GM21825 (cell line): ENCODE measurements around the gene CCHCR1.
A peak's percentile ranks its signal among the peaks of the same experiment; 100 is the strongest.

Experiments used
- ATAC-seq: cut with Tn5 transposase; IDR thresholded peaks from one replicate; pipeline ENCODE4 v1.9.1; 2021; ENCODE audit warnings: mild to moderate bottlenecking, moderate library complexity; ENCODE audit not compliant: unreplicated experiment

The CCHCR1 gene

GRCh38 chr6:31162463-31163165 is 5.0 kb upstream of the CCHCR1 start:
- ATAC-seq, result no peak

- ATAC-seq, result no peak
Observed at GRCh38 chr6:31161216-31162126, 3.9 kb upstream of the CCHCR1 start.

GRCh38 chr6:31158863-31159855 is 1.6 kb upstream of the CCHCR1 start:
- no peak for ATAC-seq

- peak; percentile 81 for ATAC-seq
Observed at GRCh38 chr6:31158140-31158862, 699 bp upstream of the CCHCR1 start, which contains the start of gene TCF19. Gene TCF19, plus strand, starts transcription at chr6:31158589. Its CDS starts 881 bp downstream, at chr6:31159470.

GRCh38 chr6:31156641-31157040 is 961 bp downstream of the CCHCR1 start:
- no peak for ATAC-seq

GRCh38 chr6:31154436-31154835 is 3.2 kb downstream of the CCHCR1 start:
- no peak for ATAC-seq

GRCh38 chr6:31152781-31153180 is 4.8 kb downstream of the CCHCR1 start:
- ATAC-seq, result no peak

- no peak for ATAC-seq
Observed at GRCh38 chr6:31149827-31150447, 7.7 kb downstream of the CCHCR1 start.

GRCh38 chr6:31145386-31145785 is 12.2 kb downstream of the CCHCR1 start:
- no peak for ATAC-seq

GRCh38 chr6:31144970-31145340 is 12.6 kb downstream of the CCHCR1 start:
- ATAC-seq, result no peak

GRCh38 chr6:31144296-31144969 is 13.2 kb downstream of the CCHCR1 start:
- ATAC-seq, result no peak

GRCh38 chr6:31143148-31143547 is 14.5 kb downstream of the CCHCR1 start:
- no peak for ATAC-seq

- ATAC-seq, result no peak
Observed at GRCh38 chr6:31142361-31142761, 15.2 kb downstream of the CCHCR1 start.

- ATAC-seq, result no peak
Observed at GRCh38 chr6:31140643-31141042, 17.0 kb downstream of the CCHCR1 start.

- no peak for ATAC-seq
Observed at GRCh38 chr6:31139599-31139998, 18.0 kb downstream of the CCHCR1 start.

GRCh38 chr6:31138982-31139381 is 18.6 kb downstream of the CCHCR1 start, which contains the start of gene PSORS1C2:
Gene PSORS1C2, minus strand, starts transcription at chr6:31139066. Its CDS starts 40 bp downstream, at chr6:31139026.
- no peak for ATAC-seq

GRCh38 chr6:31135710-31136109 is 21.9 kb downstream of the CCHCR1 start:
- ATAC-seq, result no peak

GRCh38 chr6:31132806-31133205 is 24.8 kb downstream of the CCHCR1 start:
- ATAC-seq, result no peak

- ATAC-seq, result no peak
Observed at GRCh38 chr6:31131595-31131994, 26.0 kb downstream of the CCHCR1 start.
